Neural progenitor cell (in vitro differentiated cells): ENCODE results near the gene PPP1R15B. TPM values are rescaled to one million over a fixed set of nuclear protein-coding genes. Genes with fewer than 3 reads are reported as not detected.

ENCODE experiments used
- DNase-seq: peaks from one replicate; pipeline ENCODE4 v3.0.0-alpha.2; 2016; ENCODE audit warnings: low spot score
- H2AFZ ChIP-seq: fragments of 200-600 bp; sonication (generic); replicated peaks from 2 replicates; pipeline ENCODE4 v1.6.1; 2016; ENCODE audit warnings: antibody characterized with exemption
- H3F3A ChIP-seq: fragments of 200-600 bp; sonication (generic); 2 replicates; pipeline ENCODE4 v1.6.1; 2016; ENCODE audit warnings: antibody characterized with exemption, low read depth
- H3K27ac ChIP-seq: fragments of 200-600 bp; sonication (generic); 2 replicates; pipeline ENCODE4 v1.5.1; 2016; ENCODE audit warnings: mild to moderate bottlenecking
- H3K27me3 ChIP-seq: fragments of 200-600 bp; sonication (generic); 2 replicates; pipeline ENCODE4 v1.6.1; 2016; ENCODE audit warnings: mild to moderate bottlenecking, moderate library complexity
- H3K36me3 ChIP-seq: fragments of 200-600 bp; sonication (generic); 2 replicates; pipeline ENCODE4 v1.5.1; 2016
- H3K4me1 ChIP-seq: fragments of 200-600 bp; sonication (generic); 2 replicates; pipeline ENCODE4 v1.6.1; 2016; ENCODE audit warnings: mixed run types
- H3K4me2 ChIP-seq: fragments of 200-600 bp; sonication (generic); 2 replicates; pipeline ENCODE4 v1.6.1; 2016
- H3K4me3 ChIP-seq: fragments of 200-600 bp; sonication (generic); 2 replicates; pipeline ENCODE4 v1.5.1; 2016
- H3K79me2 ChIP-seq: fragments of 200-600 bp; sonication (generic); 2 replicates; pipeline ENCODE4 v1.6.1; 2016; ENCODE audit warnings: low read depth
- H3K9ac ChIP-seq: fragments of 200-600 bp; sonication (generic); 2 replicates; pipeline ENCODE4 v1.6.1; 2016
- H3K9me3 ChIP-seq: fragments of 200-600 bp; sonication (generic); 2 replicates; pipeline ENCODE4 v1.5.1; 2016; ENCODE audit warnings: low read depth
- H4K20me1 ChIP-seq: fragments of 200-600 bp; sonication (generic); 2 replicates; pipeline ENCODE4 v1.6.1; 2016; ENCODE audit warnings: low read depth
- H3K27ac Mint-ChIP-seq: 3 replicates; pipeline ENCODE4 v1.8.0; 2021; ENCODE audit warnings: mixed read lengths
- H3K27me3 Mint-ChIP-seq: 2 replicates; pipeline ENCODE4 v1.8.0; 2022; ENCODE audit warnings: low read depth, mild to moderate bottlenecking, inconsistent platforms, moderate library complexity, mixed read lengths; ENCODE audit not compliant: insufficient read depth
- H3K36me3 Mint-ChIP-seq: 3 replicates; pipeline ENCODE4 v1.8.0; 2021; ENCODE audit warnings: mixed read lengths
- H3K4me1 Mint-ChIP-seq: 3 replicates; pipeline ENCODE4 v1.8.0; 2021; ENCODE audit warnings: mixed read lengths
- H3K4me3 Mint-ChIP-seq: 3 replicates; pipeline ENCODE4 v1.8.0; 2021; ENCODE audit warnings: mild to moderate bottlenecking, moderate library complexity, mixed read lengths
- H3K9me3 Mint-ChIP-seq: 3 replicates; pipeline ENCODE4 v1.8.0; 2020; ENCODE audit warnings: mixed read lengths
- CTCF ChIP-seq: fragments of 200-600 bp; sonication (generic); IDR thresholded peaks from 2 replicates; pipeline ENCODE4 v1.5.1; 2017; ENCODE audit warnings: antibody characterized with exemption, mild to moderate bottlenecking
- EZH2 ChIP-seq: fragments of 200-600 bp; sonication (generic); IDR thresholded peaks from 2 replicates; pipeline ENCODE4 v1.6.1; 2017; ENCODE audit warnings: antibody characterized with exemption, mild to moderate bottlenecking, moderate library complexity
- EZH2phosphoT487 ChIP-seq: fragments of 200-600 bp; sonication (generic); IDR thresholded peaks from 2 replicates; pipeline ENCODE4 v1.6.1; 2017; ENCODE audit warnings: antibody characterized with exemption
- total RNA-seq: library from RNA; depleted of rRNA; stranded (reverse); fragments of >200 nt; gene quantifications from 2 replicates; pipeline ENCODE4 v1.2.3, GENCODE V29; 2015; ENCODE audit warnings: low replicate concordance

Gene PPP1R15B
- total RNA-seq, 1 donor from 2014 or later: 32.7 TPM

GRCh38 chr1:204382714-204383083 lies 28.9 kb downstream of the PPP1R15B start:
- Mint-ChIP-seq H3K9me3 (no peaks in the 10 kb centered on the region), H3K4me3 (no peak overlapping the region), H3K27me3 (peaks cover 16% of the 10 kb centered on the region), H3K27ac (no peak overlapping the region), H3K4me1 (peaks cover 8% of the 10 kb centered on the region), H3K36me3 (no peaks in the 10 kb centered on the region)
- H3F3A ChIP-seq: no peaks in the 10 kb centered on the region
- DNase-seq: no peak
- peaks cover 97% of the 10 kb centered on the region for H3K27me3 ChIP-seq
- no peak overlapping the region for H2AFZ ChIP-seq
- no peaks in the 10 kb centered on the region for H3K9me3 ChIP-seq
- peaks cover 12% of the 10 kb centered on the region for H4K20me1 ChIP-seq
- no peaks in the 10 kb centered on the region for H3K36me3 ChIP-seq
- TF ChIP-seq EZH2phosphoT487 (no peak), CTCF (no peak), EZH2 (no peak)
- no peaks in the 10 kb centered on the region for H3K79me2 ChIP-seq
- H3K4me3 ChIP-seq: no peak overlapping the region
- H3K9ac ChIP-seq: no peak overlapping the region
- H3K27ac ChIP-seq: no peak overlapping the region
- no peak overlapping the region for H3K4me2 ChIP-seq
- no peaks in the 10 kb centered on the region for H3K4me1 ChIP-seq

- no peak for DNase-seq
- H3K4me2 ChIP-seq: no peak overlapping the region
- no peak overlapping the region for H3K4me3 ChIP-seq
- H3K9ac ChIP-seq: no peak overlapping the region
- no peak overlapping the region for H3K27ac ChIP-seq
- no peaks in the 10 kb centered on the region for H3K36me3 Mint-ChIP-seq
- H3K9me3 Mint-ChIP-seq: no peaks in the 10 kb centered on the region
- H3K36me3 ChIP-seq: no peaks in the 10 kb centered on the region
- H4K20me1 ChIP-seq: peaks cover 12% of the 10 kb centered on the region
- no peak for TF ChIP-seq EZH2
- no peak for TF ChIP-seq EZH2phosphoT487
- TF ChIP-seq CTCF: no peak
- peaks cover 16% of the 10 kb centered on the region for H3K27me3 Mint-ChIP-seq
- no peaks in the 10 kb centered on the region for H3K79me2 ChIP-seq
- no peaks in the 10 kb centered on the region for H3F3A ChIP-seq
- H3K4me1 Mint-ChIP-seq: peaks cover 11% of the 10 kb centered on the region
- no peaks in the 10 kb centered on the region for H3K9me3 ChIP-seq
- H3K27ac Mint-ChIP-seq: no peak overlapping the region
- no peak overlapping the region for H3K4me3 Mint-ChIP-seq
- H3K27me3 ChIP-seq: peaks cover 98% of the 10 kb centered on the region
- H3K4me1 ChIP-seq: no peaks in the 10 kb centered on the region
- no peak overlapping the region for H2AFZ ChIP-seq
These were observed 31.3 kb downstream of the PPP1R15B start for GRCh38 chr1:204380293-204380831.

GRCh38 chr1:204377800-204378668 lies 33.6 kb downstream of the PPP1R15B start:
- Mint-ChIP-seq H3K27me3 (peaks cover 16% of the 10 kb centered on the region), H3K4me1 (peaks cover 11% of the 10 kb centered on the region), H3K36me3 (no peaks in the 10 kb centered on the region), H3K27ac (no peak overlapping the region), H3K4me3 (peak overlapping the region; percentile 83), H3K9me3 (no peaks in the 10 kb centered on the region)
- Histone ChIP-seq H3K9me3 (no peaks in the 10 kb centered on the region), H4K20me1 (peaks cover 12% of the 10 kb centered on the region), H3K4me3 (peak overlapping the region; percentile 44), H3K27ac (no peak overlapping the region), H3K27me3 (peaks cover 100% of the 10 kb centered on the region), H3K4me1 (no peaks in the 10 kb centered on the region), H3K79me2 (no peaks in the 10 kb centered on the region), H3K36me3 (no peaks in the 10 kb centered on the region), H3K9ac (no peak overlapping the region), H3F3A (no peaks in the 10 kb centered on the region), H2AFZ (peak overlapping the region; percentile 2), H3K4me2 (peak overlapping the region; percentile 78)
- DNase-seq: peak; percentile 60
- TF ChIP-seq CTCF: no peak
- TF ChIP-seq EZH2: peak; percentile 92
- peak; percentile 87 for TF ChIP-seq EZH2phosphoT487
